Stimulated activated CD8-positive, alpha-beta memory T cell treated with anti-CD3 and anti-CD28 coated beads, Interleukin-15, amount 100 ng/mL, for 24 hours (primary cell): ENCODE results near the gene P2RX4.
"Not testable (repeated sequence)": the region's sequence is repeated elsewhere in the genome, so short reads cannot be mapped to it uniquely, and the experiment has no call there.

Experiments
- DNase-seq: peaks from one replicate; pipeline ENCODE4 v3.0.0-alpha.2; 2020; ENCODE audit warnings: low read depth

P2RX4 gene

GRCh38 chr12:121189131-121189530, 20.8 kb upstream of the P2RX4 start:
- DNase-seq, result no peak

- DNase-seq, result no peak
Observed at GRCh38 chr12:121189619-121190155, 20.2 kb upstream of the P2RX4 start.

GRCh38 chr12:121190523-121191031, 19.4 kb upstream of the P2RX4 start:
- DNase-seq, result no peak

- DNase-seq, result no peak
Observed at GRCh38 chr12:121191151-121191550, 18.8 kb upstream of the P2RX4 start.

- DNase-seq, result no peak
Observed at GRCh38 chr12:121196902-121197301, 13.0 kb upstream of the P2RX4 start.

GRCh38 chr12:121198949-121199348, 11.0 kb upstream of the P2RX4 start:
- DNase-seq, result no peak

GRCh38 chr12:121201140-121201539, 8.8 kb upstream of the P2RX4 start:
- not testable (repeated sequence) for DNase-seq

- DNase-seq, result no peak
Observed at GRCh38 chr12:121202407-121203355, 7.2 kb upstream of the P2RX4 start.

GRCh38 chr12:121203482-121203881, 6.4 kb upstream of the P2RX4 start:
- DNase-seq, result no peak

- no peak for DNase-seq
Observed at GRCh38 chr12:121205491-121205890, 4.4 kb upstream of the P2RX4 start.

- not testable (repeated sequence) for DNase-seq
Observed at GRCh38 chr12:121208571-121208970, 1.4 kb upstream of the P2RX4 start.

GRCh38 chr12:121209221-121209620, 708 bp upstream of the P2RX4 start:
- DNase-seq, result no peak

GRCh38 chr12:121212875-121213274, 2.9 kb downstream of the P2RX4 start:
- DNase-seq, result no peak

- DNase-seq, result no peak
Observed at GRCh38 chr12:121214166-121214777, 4.3 kb downstream of the P2RX4 start.

GRCh38 chr12:121214855-121215745, 5.2 kb downstream of the P2RX4 start:
- DNase-seq, result no peak

GRCh38 chr12:121216102-121216501, 6.2 kb downstream of the P2RX4 start:
- no peak for DNase-seq

- no peak for DNase-seq
Observed at GRCh38 chr12:121217063-121217462, 7.1 kb downstream of the P2RX4 start.

GRCh38 chr12:121217761-121218160, 7.8 kb downstream of the P2RX4 start:
- no peak for DNase-seq

- DNase-seq, result no peak
Observed at GRCh38 chr12:121218588-121219352, 8.8 kb downstream of the P2RX4 start.

GRCh38 chr12:121219353-121219986, 9.5 kb downstream of the P2RX4 start:
- DNase-seq, result no peak

- DNase-seq, result no peak
Observed at GRCh38 chr12:121222847-121223246, 12.9 kb downstream of the P2RX4 start.
